HCT116 (cell line): Measurements from ENCODE around the gene PRPF40A. TPM values are rescaled to one million over a fixed set of nuclear protein-coding genes. Genes with fewer than 3 reads are reported as not detected.

Experiments
- ATAC-seq: fragments of 200-7000 bp; cut with Tn5 transposase; 2 replicates; pipeline ENCODE4 v1.9.1; 2020; ENCODE audit warnings: mild to moderate bottlenecking, moderate library complexity
- BruUV-seq: library from RNA; stranded (reverse); fragments of 400-500 nt; replicated peaks from 2 replicates; lab custom pipeline; 2021; lab: Mats Ljungman, UMichigan
- CTCF ChIA-PET: fragments of 300-600 bp; sonication (Branson Sonifier 250); formaldehyde crosslinking; loops from one replicate; lab custom pipeline; 2021; ENCODE audit warnings: antibody characterized with exemption; lab: Charles Lee
- POLR2A ChIA-PET: fragments of 300-600, 350-600 bp; sonication (Branson Sonifier 250); formaldehyde crosslinking; loops from one replicate; lab custom pipeline; 2021; ENCODE audit warnings: antibody characterized with exemption; lab: Charles Lee
- RAD21 ChIA-PET, 2 experiments: fragments of 300-600 bp; sonication (Branson Sonifier 250); formaldehyde crosslinking; loops; one replicate each; lab custom pipeline; 2023; ENCODE audit warnings: low total read pairs in 2 of 2; ENCODE audit not compliant: uncharacterized antibody in 2 of 2, unreplicated experiment in 2 of 2, low non-redundant PET in 1 of 2; lab: Charles Lee
- DNase-seq: peaks from one replicate; pipeline ENCODE4 v3.0.0-alpha.2; 2010; ENCODE audit warnings: low read depth, low spot score
- H2AFZ ChIP-seq: fragments of 200-600 bp; shearing (Covaris generic), sonication (generic); 2 replicates; pipeline ENCODE4 v1.6.1; 2017; ENCODE audit warnings: low read depth, mixed run types, mixed read lengths, antibody characterized with exemption, low read length; ENCODE audit not compliant: poor library complexity, severe bottlenecking
- H3K27ac ChIP-seq: 2 replicates; pipeline ENCODE4 v1.5.1; 2012; ENCODE audit warnings: low read depth, low read length
- H3K27me3 ChIP-seq: fragments of 200-600 bp; sonication (generic); 2 replicates; pipeline ENCODE4 v1.6.1; 2016; ENCODE audit warnings: mixed run types, low read length, mixed read lengths; ENCODE audit not compliant: insufficient read depth
- H3K36me3 ChIP-seq, 2 experiments: fragments of 200-500 bp in 1 of 2; fragments of 200-600 bp in 1 of 2; sonication (Bioruptor generic) in 1 of 2; sonication (generic) in 1 of 2; 2 replicates each; pipeline versions ENCODE4 v1.5.1 to v1.6.1; 2014 to 2016; ENCODE audit warnings: low read length in 2 of 2, inconsistent platforms in 1 of 2, mixed read lengths in 1 of 2, mixed run types in 1 of 2; ENCODE audit not compliant: insufficient read depth in 2 of 2, control insufficient read depth in 1 of 2
- H3K4me1 ChIP-seq, 2 experiments: fragments of 200-600 bp in 1 of 2; sonication (generic) in 1 of 2; 2 replicates each; pipeline versions ENCODE4 v1.5.1 to v1.6.1; 2012 to 2017; ENCODE audit warnings: low read length in 2 of 2, inconsistent platforms in 1 of 2, mild to moderate bottlenecking in 1 of 2, mixed read lengths in 1 of 2, mixed run types in 1 of 2, moderate library complexity in 1 of 2; ENCODE audit not compliant: insufficient read depth in 2 of 2, control insufficient read depth in 1 of 2
- H3K4me2 ChIP-seq: fragments of 200-600 bp; sonication (generic); 2 replicates; pipeline ENCODE4 v1.6.1; 2017; ENCODE audit warnings: mixed run types, low read length, mixed read lengths
- H3K4me3 ChIP-seq, 2 experiments: fragments of 200-600 bp in 1 of 2; sonication (generic) in 1 of 2; replicated peaks in 1 of 2; 2 replicates each; pipeline ENCODE4 v1.5.1; 2011 to 2016; ENCODE audit warnings: low read length in 2 of 2, control low read depth in 1 of 2, low read depth in 1 of 2, mild to moderate bottlenecking in 1 of 2, mixed read lengths in 1 of 2, mixed run types in 1 of 2
- H3K79me2 ChIP-seq: fragments of 200-600 bp; sonication (generic); 2 replicates; pipeline ENCODE4 v1.6.1; 2017; ENCODE audit warnings: mild to moderate bottlenecking, mixed run types, low read length, moderate library complexity, mixed read lengths; ENCODE audit not compliant: insufficient read depth
- H3K9ac ChIP-seq: fragments of 200-600 bp; sonication (generic); 2 replicates; pipeline ENCODE4 v1.6.1; 2016; ENCODE audit warnings: low read length, mixed read lengths
- H3K9me2 ChIP-seq: fragments of 200-600 bp; sonication (generic), shearing (Covaris generic); 2 replicates; pipeline ENCODE4 v1.6.1; 2017; ENCODE audit warnings: mixed run types, mild to moderate bottlenecking, moderate library complexity; ENCODE audit not compliant: insufficient read depth
- H3K9me3 ChIP-seq, 2 experiments: fragments of 200-500 bp in 1 of 2; fragments of 200-600 bp in 1 of 2; sonication (Bioruptor generic) in 1 of 2; sonication (generic) in 1 of 2; 2 replicates each; pipeline ENCODE4 v1.6.1; 2014 to 2017; ENCODE audit warnings: low read length in 2 of 2, mixed read lengths in 2 of 2, inconsistent platforms in 1 of 2, low read depth in 1 of 2, mild to moderate bottlenecking in 1 of 2, mixed run types in 1 of 2, moderate library complexity in 1 of 2; ENCODE audit not compliant: control insufficient read depth in 1 of 2, insufficient read depth in 1 of 2
- H4K20me1 ChIP-seq: fragments of 200-600 bp; sonication (generic), shearing (Covaris generic); 2 replicates; pipeline ENCODE4 v1.6.1; 2017; ENCODE audit warnings: mixed run types, mild to moderate bottlenecking, moderate library complexity; ENCODE audit not compliant: insufficient read depth
- CBX3 ChIP-seq: IDR thresholded peaks from 2 replicates; pipeline ENCODE4 v1.6.1; 2012; ENCODE audit warnings: low read depth
- CEBPB ChIP-seq: IDR thresholded peaks from 2 replicates; pipeline ENCODE4 v1.6.1; 2012; ENCODE audit warnings: low read depth
- ELF1 ChIP-seq: IDR thresholded peaks from 2 replicates; pipeline ENCODE4 v1.6.1; 2012; ENCODE audit warnings: low read depth, borderline replicate concordance
- EZH2 ChIP-seq: fragments of 200-600 bp; sonication (generic); IDR thresholded peaks from 2 replicates; pipeline ENCODE4 v1.6.1; 2017; ENCODE audit warnings: antibody characterized with exemption, mixed run types
- EZH2phosphoT487 ChIP-seq: fragments of 200-600 bp; IDR thresholded peaks from 2 replicates; pipeline ENCODE4 v1.6.1; 2018; ENCODE audit warnings: antibody characterized with exemption, borderline replicate concordance
- JUND ChIP-seq: IDR thresholded peaks from 2 replicates; pipeline ENCODE4 v1.6.1; 2012
- POLR2A ChIP-seq: IDR thresholded peaks from 2 replicates; pipeline ENCODE4 v1.7.0; 2011; ENCODE audit warnings: borderline replicate concordance; ENCODE audit not compliant: insufficient read depth, insufficient read length; ENCODE audit errors: extremely low read depth
- POLR2AphosphoS5 ChIP-seq: IDR thresholded peaks from 2 replicates; pipeline ENCODE4 v1.6.1; 2011; ENCODE audit warnings: mild to moderate bottlenecking, low read depth, low read length, moderate library complexity
- RAD21 ChIP-seq: IDR thresholded peaks from 2 replicates; pipeline ENCODE4 v1.6.1; 2012; ENCODE audit warnings: low read depth, mild to moderate bottlenecking
- SIN3A ChIP-seq: IDR thresholded peaks from 2 replicates; pipeline ENCODE4 v1.6.1; 2012; ENCODE audit warnings: low read depth
- SRF ChIP-seq: IDR thresholded peaks from 2 replicates; pipeline ENCODE4 v1.6.1; 2012; ENCODE audit warnings: low read depth
- TCF7L2 ChIP-seq: IDR thresholded peaks from 2 replicates; pipeline ENCODE4 v1.7.0; 2011; ENCODE audit warnings: borderline replicate concordance, inconsistent platforms; ENCODE audit not compliant: insufficient read depth, insufficient read length; ENCODE audit errors: extremely low read depth
- ZFX ChIP-seq: fragments of 450-650 bp; IDR thresholded peaks from 2 replicates; pipeline ENCODE4 v1.6.1; 2017
- ZNF274 ChIP-seq: fragments of 200-500 bp; sonication (Bioruptor generic); IDR thresholded peaks from 2 replicates; pipeline ENCODE4 v1.6.1; 2014; ENCODE audit warnings: mild to moderate bottlenecking, low read depth, low read length, inconsistent platforms
- intact Hi-C: fragments of 100-400 bp; cut with micrococcal nuclease; formaldehyde crosslinking; loops from 2 replicates; pipeline ENCODE4 v1.10.0; 2022
- total RNA-seq: library from RNA; stranded (reverse); gene quantifications from one replicate; pipeline ENCODE4 v1.2.1, GENCODE V29; 2021; ENCODE audit not compliant: unreplicated experiment
- TF ChIP-seq, protein P1 (sequence below): IDR thresholded peaks from 2 replicates; pipeline ENCODE4 v1.6.1; 2011; ENCODE audit warnings: mild to moderate bottlenecking, low read length, moderate library complexity; ENCODE audit not compliant: insufficient replicate concordance; ENCODE audit errors: extremely low read depth
- TF ChIP-seq, protein P2 (sequence below): IDR thresholded peaks from 2 replicates; pipeline ENCODE4 v1.6.1; 2012
- TF ChIP-seq, protein P3 (sequence below), 3 experiments: fragments of 200-600 bp in 1 of 3; sonication (generic) in 1 of 3; IDR thresholded peaks in 2 of 3; conservative IDR thresholded peaks in 1 of 3; 2 replicates each; pipeline ENCODE4 v1.5.1; 2012 to 2017; ENCODE audit warnings: low read depth in 2 of 3, low read length in 2 of 3, antibody characterized with exemption in 1 of 3, borderline replicate concordance in 1 of 3, control low read depth in 1 of 3, mild to moderate bottlenecking in 1 of 3, mixed read lengths in 1 of 3, mixed run types in 1 of 3, moderate library complexity in 1 of 3; ENCODE audit not compliant: insufficient read depth in 1 of 3
- TF ChIP-seq, protein P4 (sequence below): IDR thresholded peaks from 2 replicates; pipeline ENCODE4 v1.6.1; 2012
- TF ChIP-seq, protein P5 (sequence below): IDR thresholded peaks from 2 replicates; pipeline ENCODE4 v1.6.1; 2012; ENCODE audit warnings: low read depth

PRPF40A gene
- total RNA-seq, 1 experiment from 2014 or later: 171 TPM

- Histone ChIP-seq H3K27me3 (no peaks in the 10 kb centered on the region), H3K9me2 (no peaks in the 10 kb centered on the region), H3K79me2 (peaks cover 16% of the 10 kb centered on the region), H3K27ac (no peak overlapping the region), H3K9me3 (no peaks in the 10 kb centered on the region), H4K20me1 (no peaks in the 10 kb centered on the region), H3K4me2 (no peak overlapping the region), H3K9ac (no peak overlapping the region), H3K4me1 (no peaks in the 10 kb centered on the region), H3K36me3 (peaks cover 0 to 3% of the 10 kb centered on the region in 2 experiments; a peak in 2 of 4 replicates), H2AFZ (no peak overlapping the region), H3K4me3 (no peak overlapping the region)
- no TSS peak for BruUV-seq
- RAD21 ChIA-PET: no interaction called here
- DNase-seq (no peak), ATAC-seq (no peak)
- CTCF ChIA-PET: no interaction called here
- intact Hi-C loops: no loop called here
- POLR2A ChIA-PET: no interaction called here
- no peak for TF ChIP-seq POLR2AphosphoS5
- TF ChIP-seq ZNF274: no peak
- TF ChIP-seq POLR2A: no peak
- TF ChIP-seq SRF: no peak
- TF ChIP-seq, protein P1, sequence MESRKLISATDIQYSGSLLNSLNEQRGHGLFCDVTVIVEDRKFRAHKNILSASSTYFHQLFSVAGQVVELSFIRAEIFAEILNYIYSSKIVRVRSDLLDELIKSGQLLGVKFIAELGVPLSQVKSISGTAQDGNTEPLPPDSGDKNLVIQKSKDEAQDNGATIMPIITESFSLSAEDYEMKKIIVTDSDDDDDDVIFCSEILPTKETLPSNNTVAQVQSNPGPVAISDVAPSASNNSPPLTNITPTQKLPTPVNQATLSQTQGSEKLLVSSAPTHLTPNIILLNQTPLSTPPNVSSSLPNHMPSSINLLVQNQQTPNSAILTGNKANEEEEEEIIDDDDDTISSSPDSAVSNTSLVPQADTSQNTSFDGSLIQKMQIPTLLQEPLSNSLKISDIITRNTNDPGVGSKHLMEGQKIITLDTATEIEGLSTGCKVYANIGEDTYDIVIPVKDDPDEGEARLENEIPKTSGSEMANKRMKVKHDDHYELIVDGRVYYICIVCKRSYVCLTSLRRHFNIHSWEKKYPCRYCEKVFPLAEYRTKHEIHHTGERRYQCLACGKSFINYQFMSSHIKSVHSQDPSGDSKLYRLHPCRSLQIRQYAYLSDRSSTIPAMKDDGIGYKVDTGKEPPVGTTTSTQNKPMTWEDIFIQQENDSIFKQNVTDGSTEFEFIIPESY: no peak
- TF ChIP-seq EZH2phosphoT487: no peak
- TF ChIP-seq RAD21: no peak
- TF ChIP-seq SIN3A: no peak
- TF ChIP-seq, protein P2, sequence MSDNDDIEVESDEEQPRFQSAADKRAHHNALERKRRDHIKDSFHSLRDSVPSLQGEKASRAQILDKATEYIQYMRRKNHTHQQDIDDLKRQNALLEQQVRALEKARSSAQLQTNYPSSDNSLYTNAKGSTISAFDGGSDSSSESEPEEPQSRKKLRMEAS: no peak
- TF ChIP-seq CEBPB: no peak
- TF ChIP-seq ZFX: no peak
- TF ChIP-seq EZH2: no peak
- no peak for TF ChIP-seq ELF1
- TF ChIP-seq, protein P3, sequence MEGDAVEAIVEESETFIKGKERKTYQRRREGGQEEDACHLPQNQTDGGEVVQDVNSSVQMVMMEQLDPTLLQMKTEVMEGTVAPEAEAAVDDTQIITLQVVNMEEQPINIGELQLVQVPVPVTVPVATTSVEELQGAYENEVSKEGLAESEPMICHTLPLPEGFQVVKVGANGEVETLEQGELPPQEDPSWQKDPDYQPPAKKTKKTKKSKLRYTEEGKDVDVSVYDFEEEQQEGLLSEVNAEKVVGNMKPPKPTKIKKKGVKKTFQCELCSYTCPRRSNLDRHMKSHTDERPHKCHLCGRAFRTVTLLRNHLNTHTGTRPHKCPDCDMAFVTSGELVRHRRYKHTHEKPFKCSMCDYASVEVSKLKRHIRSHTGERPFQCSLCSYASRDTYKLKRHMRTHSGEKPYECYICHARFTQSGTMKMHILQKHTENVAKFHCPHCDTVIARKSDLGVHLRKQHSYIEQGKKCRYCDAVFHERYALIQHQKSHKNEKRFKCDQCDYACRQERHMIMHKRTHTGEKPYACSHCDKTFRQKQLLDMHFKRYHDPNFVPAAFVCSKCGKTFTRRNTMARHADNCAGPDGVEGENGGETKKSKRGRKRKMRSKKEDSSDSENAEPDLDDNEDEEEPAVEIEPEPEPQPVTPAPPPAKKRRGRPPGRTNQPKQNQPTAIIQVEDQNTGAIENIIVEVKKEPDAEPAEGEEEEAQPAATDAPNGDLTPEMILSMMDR (IDR thresholded peaks at IDR 0.05 in 2 of 3, conservative IDR thresholded peaks at IDR 0.05 in 1 of 3; ENCODE audit: borderline replicate concordance in 1 of 3, insufficient read depth in 1 of 3, low read depth in 2 of 3, low read length in 2 of 3): no peak
- no peak for TF ChIP-seq JUND
- TF ChIP-seq, protein P4, sequence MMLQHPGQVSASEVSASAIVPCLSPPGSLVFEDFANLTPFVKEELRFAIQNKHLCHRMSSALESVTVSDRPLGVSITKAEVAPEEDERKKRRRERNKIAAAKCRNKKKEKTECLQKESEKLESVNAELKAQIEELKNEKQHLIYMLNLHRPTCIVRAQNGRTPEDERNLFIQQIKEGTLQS: no peak
- TF ChIP-seq, protein P5, sequence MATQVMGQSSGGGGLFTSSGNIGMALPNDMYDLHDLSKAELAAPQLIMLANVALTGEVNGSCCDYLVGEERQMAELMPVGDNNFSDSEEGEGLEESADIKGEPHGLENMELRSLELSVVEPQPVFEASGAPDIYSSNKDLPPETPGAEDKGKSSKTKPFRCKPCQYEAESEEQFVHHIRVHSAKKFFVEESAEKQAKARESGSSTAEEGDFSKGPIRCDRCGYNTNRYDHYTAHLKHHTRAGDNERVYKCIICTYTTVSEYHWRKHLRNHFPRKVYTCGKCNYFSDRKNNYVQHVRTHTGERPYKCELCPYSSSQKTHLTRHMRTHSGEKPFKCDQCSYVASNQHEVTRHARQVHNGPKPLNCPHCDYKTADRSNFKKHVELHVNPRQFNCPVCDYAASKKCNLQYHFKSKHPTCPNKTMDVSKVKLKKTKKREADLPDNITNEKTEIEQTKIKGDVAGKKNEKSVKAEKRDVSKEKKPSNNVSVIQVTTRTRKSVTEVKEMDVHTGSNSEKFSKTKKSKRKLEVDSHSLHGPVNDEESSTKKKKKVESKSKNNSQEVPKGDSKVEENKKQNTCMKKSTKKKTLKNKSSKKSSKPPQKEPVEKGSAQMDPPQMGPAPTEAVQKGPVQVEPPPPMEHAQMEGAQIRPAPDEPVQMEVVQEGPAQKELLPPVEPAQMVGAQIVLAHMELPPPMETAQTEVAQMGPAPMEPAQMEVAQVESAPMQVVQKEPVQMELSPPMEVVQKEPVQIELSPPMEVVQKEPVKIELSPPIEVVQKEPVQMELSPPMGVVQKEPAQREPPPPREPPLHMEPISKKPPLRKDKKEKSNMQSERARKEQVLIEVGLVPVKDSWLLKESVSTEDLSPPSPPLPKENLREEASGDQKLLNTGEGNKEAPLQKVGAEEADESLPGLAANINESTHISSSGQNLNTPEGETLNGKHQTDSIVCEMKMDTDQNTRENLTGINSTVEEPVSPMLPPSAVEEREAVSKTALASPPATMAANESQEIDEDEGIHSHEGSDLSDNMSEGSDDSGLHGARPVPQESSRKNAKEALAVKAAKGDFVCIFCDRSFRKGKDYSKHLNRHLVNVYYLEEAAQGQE: no peak
- no peak for TF ChIP-seq TCF7L2
- TF ChIP-seq CBX3: no peak
Observed at GRCh38 chr2:152730591-152731333, 13.5 kb upstream of the PRPF40A start.
